D721Med (cell line): ENCODE measurements around the gene NR3C2.

Experiments used
- DNase-seq: peaks from one replicate; pipeline ENCODE4 v3.0.0; 2011; ENCODE audit warnings: low spot score; ENCODE audit not compliant: insufficient read length
- FAIRE-seq: peaks from 2 replicates; lab custom pipeline; 2011; peaks lifted over from hg19 to GRCh38; lab: Jason Lieb, UNC
- TF ChIP-seq, protein P1 (sequence below): IDR thresholded peaks from 2 replicates; pipeline ENCODE4 v1.5.1; 2012; ENCODE audit warnings: mild to moderate bottlenecking, control low read depth; ENCODE audit not compliant: insufficient read depth; ENCODE audit errors: missing control alignments

Gene NR3C2

DNA sequence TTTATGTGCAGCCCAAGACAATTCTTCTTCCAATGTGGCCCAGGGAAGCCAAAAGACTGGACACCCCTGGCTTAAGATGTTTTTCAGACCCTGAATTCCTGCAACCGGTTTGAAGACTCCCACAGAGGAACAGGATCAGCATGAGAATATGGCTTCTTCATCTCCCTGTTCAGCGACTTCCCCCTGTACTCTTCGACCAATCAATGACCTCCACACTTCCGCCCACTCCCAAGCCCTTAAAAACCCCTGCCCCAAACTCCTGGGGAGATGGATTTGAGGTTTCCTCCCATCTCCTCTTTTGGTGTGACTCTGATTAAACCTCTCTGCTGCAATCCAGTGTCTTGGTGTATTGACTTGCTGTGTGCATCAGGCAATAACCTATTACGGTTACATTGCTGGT lies 344.4 kb downstream of the NR3C2 start:
- TF ChIP-seq, protein P1, sequence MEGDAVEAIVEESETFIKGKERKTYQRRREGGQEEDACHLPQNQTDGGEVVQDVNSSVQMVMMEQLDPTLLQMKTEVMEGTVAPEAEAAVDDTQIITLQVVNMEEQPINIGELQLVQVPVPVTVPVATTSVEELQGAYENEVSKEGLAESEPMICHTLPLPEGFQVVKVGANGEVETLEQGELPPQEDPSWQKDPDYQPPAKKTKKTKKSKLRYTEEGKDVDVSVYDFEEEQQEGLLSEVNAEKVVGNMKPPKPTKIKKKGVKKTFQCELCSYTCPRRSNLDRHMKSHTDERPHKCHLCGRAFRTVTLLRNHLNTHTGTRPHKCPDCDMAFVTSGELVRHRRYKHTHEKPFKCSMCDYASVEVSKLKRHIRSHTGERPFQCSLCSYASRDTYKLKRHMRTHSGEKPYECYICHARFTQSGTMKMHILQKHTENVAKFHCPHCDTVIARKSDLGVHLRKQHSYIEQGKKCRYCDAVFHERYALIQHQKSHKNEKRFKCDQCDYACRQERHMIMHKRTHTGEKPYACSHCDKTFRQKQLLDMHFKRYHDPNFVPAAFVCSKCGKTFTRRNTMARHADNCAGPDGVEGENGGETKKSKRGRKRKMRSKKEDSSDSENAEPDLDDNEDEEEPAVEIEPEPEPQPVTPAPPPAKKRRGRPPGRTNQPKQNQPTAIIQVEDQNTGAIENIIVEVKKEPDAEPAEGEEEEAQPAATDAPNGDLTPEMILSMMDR: no peak
- FAIRE-seq (no peak), DNase-seq (no peak)

DNA sequence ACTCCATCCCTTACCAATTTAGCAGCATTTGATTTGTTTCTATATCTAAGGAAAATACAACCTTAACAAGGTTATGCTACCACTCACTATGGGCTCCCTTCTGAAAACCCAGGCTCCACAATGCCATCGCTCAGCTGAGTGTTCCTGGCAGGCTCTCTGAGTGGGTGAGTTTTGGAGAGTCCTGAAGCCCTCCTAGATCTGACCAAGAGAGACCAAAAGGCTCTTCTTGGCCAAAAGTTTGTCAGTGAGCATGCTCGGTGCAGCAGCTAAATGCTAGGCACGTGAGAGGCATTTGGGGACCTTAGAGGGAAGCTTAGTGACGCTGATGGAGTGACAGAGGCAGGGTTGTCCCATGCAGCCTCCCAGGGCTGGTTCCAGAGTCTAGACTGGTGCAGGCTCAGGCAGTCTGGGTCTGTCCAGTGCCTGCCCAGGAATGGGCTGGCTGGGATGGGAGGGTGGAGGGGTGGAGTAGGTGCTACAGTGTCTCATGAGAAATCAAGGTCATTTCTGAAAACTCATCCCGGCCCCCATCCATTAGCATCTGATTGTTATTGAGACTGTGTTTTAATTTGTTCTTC lies 346.8 kb downstream of the NR3C2 start:
- no peak for DNase-seq
- TF ChIP-seq, protein P1: no peak
- FAIRE-seq: no peak

DNA sequence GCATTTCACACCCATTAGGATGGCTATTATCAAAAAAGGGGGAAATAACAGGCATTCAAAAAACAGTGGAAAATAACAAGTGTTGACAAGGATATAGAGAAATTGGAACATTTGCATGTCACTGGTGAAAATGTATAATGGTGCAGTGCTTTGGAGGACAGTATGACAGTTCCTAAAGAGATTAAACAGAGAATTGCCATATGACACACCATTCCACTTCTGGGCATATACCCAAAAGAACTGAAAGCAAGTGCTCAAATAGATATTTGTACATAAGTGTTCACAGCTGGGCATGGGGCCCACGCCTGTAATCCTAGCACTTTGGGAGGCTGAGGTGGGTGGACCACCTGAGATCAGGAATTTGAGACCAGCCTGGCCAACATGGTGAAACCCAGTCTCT lies 348.1 kb downstream of the NR3C2 start:
- no peak for FAIRE-seq
- TF ChIP-seq, protein P1: no peak

DNA sequence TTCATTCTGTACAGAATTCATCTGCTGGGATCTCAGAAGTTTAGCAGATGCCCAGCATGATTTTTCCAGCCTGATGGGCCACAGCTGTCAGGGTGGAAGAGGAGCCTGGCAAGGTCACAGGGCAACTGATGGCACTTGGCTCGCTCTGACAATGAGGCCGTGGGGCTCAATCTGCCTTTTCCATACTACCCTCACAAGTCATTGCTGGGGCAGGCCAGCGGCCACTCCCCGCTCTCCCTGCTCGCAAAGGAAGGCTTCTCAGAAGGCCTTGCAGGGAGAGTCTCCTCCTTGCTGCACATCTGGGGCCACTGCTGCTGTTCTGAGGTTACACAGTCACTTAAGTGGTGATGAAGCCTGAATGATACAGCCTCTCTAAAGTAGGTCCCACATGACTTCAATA lies 349.1 kb downstream of the NR3C2 start:
- DNase-seq (no peak), FAIRE-seq (no peak)
- TF ChIP-seq, protein P1: no peak

More for the DNA sequence above, 348.1 kb downstream of the NR3C2 start:
- no peak for DNase-seq

DNA sequence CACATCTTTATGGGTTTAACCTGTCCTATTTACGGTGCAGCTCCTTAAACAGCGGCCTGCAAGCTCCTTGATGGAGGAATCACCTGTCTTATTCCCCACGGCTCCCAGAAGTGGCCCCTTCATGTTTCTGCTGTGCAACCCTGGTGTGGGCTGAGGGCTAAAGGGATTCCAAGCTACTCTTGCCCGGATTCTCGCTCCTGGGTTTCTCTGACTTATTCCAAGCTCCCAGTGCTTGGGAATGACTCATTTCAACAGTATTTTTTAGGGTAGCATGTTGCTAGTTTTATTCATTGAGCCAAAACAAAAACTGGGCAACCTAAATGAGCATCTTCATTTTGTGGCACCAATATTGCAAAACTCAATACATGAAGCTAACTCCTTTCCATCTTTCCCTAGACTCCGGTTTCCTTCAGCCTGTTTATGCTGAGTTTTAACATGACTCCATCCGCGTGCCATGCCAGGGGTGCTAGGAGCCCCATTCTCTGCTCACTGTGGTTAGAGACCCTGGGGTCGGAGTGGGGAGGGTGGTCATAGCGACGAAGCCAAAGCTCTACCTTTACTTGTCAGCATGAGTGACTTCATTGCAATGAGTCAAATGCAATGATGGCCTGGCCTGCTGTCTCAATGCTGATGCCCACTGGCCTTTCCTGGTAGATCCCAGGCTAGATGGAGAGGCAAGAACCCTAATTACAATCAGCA lies 349.7 kb downstream of the NR3C2 start:
- TF ChIP-seq, protein P1: no peak
- FAIRE-seq (no peak), DNase-seq (no peak)

DNA sequence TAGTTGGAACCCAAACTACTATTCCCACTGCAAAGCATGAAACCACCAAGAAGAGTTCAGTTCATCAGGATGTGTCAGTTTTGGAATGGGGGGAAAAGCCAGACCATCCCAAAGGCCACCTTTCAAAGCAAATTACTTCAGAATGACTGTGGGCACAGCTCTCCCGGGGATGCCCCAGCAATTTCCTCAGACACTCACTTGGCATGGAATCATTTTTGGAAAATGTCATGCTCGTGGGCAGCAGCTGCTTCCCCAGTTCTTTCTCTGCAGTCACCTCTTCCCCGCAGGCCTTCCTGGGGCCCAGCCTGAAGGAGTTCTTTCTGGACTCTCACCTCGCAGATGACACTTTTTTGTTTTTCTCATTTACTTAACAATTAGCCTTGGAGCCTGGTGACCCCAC lies 350.3 kb downstream of the NR3C2 start:
- DNase-seq (no peak), FAIRE-seq (no peak)
- TF ChIP-seq, protein P1: no peak
